ENCODE data around the gene IGFBP5.

Gene IGFBP5

DNA sequence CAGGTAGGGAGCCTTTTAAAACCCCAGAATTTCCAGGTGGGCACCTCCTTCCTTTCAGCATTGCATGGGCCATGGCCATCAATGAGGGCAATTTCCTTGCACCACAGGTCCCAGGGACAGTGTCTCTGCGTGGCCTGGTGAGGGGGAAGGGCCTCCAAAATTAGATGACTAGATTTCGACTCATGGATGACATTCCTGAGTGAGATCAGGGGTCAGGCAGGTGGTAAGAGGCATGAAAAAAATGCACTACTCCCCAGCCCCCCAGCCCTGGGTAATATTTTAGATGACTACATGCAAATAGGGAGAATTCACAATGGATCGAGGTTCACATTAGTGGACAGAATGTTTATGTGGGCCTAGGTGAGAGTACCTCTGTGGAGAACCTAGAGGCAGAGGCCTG lies 19.0 kb upstream of the IGFBP5 start:
- peak; percentile 76 for DNase-seq

DNA sequence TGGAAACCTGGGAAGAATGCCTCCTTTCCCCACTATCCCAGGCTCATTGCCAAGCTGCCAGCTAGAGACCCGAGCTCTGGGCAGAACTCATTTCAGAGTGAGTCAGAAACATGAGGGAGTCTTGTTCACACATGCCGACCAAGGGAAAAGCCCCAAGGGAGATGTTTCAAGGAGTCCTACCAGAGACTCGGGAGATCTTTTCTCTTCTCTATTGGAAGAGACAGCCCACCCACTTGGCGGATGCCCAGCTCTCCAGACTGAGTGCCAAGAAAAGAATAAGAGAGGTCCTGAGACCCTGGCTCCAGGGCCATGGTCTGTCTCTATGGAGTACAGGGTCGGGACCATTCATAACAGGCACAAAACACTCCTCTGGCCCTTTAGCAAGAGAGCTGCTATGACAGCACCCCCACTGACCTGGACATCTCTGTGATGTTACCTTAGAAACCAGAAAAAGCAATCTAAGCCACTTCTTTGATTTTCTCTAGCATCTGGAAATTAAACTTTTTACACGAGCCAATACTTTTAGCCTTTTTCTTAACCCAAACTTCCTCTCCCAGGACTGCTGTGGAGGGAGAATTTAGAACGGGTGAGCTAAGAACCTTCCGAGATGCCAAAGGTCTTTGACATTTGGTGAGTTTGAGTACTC lies 18.5 kb upstream of the IGFBP5 start:
- DNase-seq: peak; percentile 97

DNA sequence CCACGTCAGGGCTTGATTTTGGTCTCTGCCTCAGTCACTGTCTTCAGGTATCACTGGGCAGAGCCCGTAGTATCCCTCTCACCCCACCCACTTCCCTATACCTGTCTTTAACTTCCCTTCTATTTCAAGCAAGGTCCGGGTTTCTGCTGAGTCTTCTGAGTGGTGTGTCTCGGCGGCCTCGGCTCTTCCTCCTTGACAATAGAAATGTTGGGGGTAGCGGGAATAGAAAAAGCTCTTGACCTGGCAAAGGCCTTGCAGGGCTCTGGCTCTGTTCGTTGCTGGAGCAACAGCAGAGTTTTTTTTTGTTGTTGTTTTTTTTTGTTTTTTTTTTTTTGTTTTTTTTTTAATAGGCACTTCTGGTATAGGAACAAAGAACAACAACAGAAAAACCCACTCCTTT lies 16.0 kb upstream of the IGFBP5 start:
- no peak for DNase-seq

DNA sequence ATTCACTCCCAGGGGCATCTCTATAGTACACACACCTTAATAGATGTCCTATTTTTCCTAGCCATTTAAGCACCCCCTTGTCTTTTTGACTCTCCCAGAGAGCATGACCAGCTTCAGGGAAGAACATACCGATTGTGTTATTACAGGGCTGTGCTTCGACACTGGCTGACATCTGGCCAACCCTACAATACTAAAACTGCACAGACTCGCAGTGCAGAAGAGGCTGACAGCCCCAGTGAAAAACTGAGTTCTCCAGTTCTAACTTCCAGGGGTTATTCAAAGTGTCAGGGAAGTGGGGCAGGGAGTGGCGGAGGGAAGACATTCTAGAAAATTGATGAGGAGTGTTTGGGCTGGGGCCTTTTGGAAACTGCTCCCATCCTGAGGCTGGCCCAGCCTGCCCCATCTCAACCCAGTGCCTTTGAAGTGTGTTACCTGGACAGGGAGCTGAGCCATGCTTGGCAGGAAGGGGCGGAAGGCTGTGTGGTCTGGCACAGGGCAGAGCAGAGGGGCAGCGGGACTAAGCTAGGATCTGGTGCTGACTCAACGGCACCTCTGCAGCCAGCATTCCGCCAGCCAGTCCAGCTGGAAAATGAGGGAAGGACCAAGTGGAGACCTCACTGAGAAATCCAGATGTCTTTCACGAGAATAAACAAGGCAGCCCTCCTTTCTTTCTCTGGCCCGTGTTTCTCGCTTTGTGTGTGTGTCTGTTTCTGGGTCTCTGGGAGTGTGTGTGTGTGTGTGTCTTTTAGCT lies 15.4 kb upstream of the IGFBP5 start:
- peak; percentile 74 for DNase-seq

DNA sequence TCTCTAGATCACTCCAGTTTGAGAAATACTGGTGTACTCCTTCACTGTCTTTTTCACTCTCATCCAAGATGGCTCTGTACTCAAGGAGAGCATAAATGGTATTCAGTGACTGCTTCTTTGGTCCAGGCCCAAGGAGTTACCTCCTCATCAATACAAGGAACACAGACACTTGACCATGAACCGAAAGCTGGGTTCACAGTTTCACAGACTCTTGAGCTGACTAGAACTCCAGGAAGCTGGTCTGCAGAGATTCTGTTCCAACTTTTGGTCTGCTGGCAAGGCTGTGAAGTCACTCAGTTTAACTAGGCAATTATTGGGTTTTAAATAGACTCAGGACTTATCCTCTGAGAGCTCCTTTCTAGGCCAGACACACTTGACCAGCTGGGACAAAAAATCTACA lies 7.4 kb upstream of the IGFBP5 start:
- DNase-seq: no peak

DNA sequence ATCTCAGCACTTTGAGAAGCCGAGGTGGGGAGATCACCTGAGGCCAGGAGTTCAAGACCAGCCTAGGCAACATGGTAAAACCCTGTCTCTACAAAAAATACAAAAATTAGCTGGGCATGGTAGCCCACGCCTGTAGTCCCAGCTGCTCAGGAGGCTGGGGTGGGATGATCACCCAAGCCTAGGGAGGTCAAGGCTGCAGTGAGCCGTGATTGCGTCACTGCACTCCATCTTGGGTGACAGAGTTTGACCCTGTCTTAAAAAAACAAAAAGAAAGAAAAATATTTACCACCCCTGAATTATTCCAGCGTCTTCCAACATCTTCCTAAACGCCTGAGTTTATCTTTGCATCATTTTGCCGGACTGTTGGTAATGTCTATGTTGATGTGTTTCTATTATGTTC lies 6.2 kb upstream of the IGFBP5 start:
- DNase-seq: no peak

DNA sequence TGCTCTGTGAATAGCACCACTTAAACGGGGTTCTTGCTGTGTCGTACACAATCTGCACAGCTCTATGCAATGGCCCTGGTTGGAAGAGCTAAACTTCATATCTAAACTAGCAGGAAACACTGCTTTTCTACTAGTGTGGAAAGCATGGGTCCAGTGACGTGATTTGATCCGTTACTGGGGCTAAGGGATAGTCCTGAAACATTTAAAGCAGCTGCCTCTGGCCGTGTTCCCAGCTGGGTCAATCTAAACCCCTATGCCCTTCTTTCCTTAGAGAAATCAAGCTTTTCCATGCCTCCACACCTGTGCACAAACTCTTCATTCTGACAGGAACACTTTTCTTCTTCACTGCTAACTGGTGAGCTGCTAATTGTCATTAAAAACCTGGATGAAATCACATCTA lies 5.4 kb upstream of the IGFBP5 start:
- DNase-seq: no peak

DNA sequence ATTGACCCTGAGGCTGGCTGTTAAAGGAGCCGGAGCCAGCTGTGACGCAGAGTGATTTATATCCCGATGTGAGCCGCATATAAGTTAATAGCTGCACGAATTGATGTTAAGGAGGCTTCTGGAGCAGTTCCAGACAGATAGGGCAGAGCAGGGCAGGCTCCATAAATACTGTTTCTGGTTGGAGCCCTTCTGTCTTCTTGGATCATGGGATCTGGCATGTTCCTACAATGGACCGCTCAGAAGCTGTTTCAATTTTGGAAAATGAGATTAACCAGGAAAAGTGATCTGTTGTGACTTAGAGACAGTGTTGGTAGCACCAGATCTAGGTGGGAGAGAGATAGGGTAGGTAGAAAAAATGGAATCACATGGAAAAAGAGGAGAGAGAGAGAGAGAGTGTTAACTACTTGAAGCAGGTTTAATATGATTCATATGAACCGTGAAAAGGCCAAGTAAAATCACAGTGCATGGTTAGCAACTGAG lies 4.8 kb upstream of the IGFBP5 start:
- no peak for DNase-seq

DNA sequence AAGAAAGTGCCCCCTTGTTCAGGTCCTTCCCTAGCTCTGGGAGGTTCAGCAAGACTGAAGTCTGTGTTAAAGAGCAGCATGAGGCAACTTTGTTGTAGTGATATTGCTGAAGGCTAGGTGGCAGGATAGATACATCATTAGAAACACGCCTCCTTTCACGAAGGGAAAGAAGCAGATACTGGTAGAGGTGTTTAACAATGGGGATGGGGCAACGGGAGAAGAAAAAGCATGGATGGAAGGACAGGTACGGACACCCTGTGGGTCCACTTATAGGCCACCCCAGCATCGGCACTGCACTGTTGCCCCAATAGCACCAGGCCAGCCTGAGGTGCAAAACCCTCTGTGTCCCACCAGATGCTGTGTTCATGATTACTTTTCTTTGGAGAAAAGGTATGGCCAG lies 3.5 kb upstream of the IGFBP5 start:
- peak; percentile 68 for DNase-seq

DNA sequence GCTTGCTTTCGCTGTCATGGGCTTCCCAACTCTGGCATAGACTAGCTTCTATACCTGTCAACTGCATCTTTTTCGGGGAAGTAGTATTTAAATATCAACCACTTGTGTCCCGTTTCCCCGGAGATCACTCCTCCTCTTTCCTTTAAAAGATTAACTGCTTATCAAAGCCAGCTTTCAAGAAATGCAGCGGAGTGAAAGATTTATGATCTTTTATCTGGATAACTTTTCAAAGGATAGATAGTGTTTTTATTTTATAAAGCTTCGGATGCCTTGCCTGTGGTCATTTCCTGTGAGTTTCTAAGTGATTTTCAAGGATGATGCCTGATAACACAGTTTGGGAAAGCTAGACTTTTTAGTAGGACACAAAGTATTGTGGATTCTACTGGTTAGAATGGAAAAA lies 2.9 kb upstream of the IGFBP5 start:
- DNase-seq: no peak

DNA sequence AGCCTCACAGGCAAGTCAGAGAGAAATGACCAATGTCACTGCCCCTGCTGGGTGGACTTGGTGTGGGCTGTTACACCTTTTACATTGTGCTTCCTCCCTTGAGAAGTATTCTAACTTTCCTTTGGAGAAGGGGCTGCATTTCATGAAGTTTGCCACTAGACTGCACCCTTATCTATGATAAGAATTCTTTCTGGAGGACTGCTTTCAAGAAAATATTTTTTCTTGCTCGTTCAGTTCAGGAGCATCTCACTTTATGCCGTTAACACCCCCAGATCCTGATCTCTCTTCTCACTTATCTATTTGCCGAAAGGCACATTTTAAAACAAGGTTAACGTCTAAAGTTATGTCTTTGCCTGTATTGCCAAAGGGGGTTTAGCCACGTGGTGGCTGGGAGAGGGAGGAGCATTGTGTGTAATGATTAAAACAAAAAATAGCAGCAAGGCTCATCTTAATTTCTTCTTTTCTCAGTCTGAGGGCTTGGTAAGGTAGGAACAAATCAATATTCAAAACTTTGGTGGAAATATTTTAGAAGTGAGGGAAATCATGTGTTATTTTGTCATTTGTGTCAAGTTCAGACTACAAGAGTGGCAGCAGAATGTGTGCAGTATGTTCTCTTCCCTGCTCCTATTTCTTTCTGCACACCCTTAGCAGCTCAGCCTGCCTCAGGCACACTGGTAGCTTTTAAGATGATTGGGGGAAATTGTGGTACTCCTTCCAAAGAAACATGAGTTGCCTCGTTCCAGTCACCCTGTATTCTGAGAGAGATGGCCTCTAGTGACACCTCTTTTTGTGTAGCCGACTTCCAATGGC lies 1.6 kb upstream of the IGFBP5 start:
- peak; percentile 54 for DNase-seq

DNA sequence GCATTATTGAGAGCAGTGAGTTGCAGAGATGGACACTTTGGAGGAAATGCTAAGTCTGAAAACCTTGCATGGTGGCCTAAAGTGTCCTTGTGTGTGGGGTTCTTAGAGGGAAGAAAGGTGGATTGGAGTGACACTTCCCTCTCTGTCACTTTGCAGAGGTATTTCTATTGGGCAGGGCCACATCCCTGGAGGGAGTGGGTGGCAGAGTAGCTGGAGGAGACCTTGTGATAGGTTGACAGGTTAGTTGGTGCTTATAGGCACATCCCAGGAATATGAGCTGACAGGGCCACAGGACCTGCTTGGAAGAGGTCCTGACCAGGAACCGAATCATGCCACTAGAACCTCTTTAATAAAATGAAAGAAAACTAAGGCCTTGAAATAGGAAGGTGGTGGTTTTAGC lies 972 bp upstream of the IGFBP5 start:
- no peak for DNase-seq

DNA sequence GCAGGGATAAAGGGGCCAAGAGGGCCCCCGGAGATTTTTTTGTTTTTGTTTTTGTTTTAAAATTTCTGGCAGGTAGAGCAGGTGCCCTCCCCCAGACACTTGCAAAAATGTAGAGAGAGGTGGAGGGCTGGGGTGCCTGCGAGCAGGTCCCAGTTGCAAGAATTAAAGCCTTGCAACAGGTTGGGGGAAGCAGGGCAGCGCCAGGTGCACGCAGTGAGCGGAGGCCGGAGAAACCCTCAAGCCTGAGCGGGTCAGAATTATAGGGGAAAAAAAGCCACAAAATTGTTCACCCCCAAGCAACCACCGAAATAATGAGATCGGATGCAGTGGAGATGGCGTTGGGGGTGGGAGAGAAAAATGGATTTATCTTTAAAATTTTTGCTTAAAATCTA lies 527 bp downstream of the IGFBP5 start:
- no peak for DNase-seq

DNA sequence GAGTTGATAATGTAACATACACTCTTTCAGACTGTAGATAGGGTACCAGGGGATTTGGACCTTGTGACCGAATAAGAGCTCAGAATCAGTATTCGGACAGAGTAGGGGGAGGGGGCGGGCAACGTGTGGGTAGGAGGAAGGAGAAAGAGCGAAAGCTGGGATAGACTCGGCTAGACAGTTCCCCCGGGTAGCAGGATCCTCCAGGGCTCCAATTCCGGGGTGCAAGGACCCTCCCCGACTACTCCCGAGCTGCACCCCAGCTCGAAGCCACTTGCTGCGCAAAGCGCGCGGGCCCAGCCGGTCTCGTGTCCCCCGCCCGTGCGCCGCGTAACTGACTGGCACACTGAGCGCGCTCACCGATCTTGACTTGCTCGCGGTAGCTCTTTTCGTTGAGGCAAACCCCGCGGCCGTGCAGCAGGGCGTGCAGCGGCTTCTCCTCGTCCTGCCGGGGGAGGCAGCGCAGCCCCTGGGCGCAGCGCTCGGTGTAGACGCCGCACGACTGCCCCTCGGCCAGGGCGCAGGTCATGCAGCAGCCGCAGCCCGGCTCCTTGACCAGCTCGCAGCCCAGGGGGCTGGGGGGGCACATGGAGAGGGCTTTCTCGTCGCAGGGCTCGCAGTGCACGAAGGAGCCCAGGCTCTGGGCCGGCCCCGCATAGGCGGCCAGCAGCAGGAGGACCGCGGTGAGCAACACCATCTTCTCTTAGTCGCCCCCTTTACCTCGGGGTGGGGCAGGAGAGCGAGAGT lies 1.1 kb downstream of the IGFBP5 start:
- peak; percentile 56 for DNase-seq

DNA sequence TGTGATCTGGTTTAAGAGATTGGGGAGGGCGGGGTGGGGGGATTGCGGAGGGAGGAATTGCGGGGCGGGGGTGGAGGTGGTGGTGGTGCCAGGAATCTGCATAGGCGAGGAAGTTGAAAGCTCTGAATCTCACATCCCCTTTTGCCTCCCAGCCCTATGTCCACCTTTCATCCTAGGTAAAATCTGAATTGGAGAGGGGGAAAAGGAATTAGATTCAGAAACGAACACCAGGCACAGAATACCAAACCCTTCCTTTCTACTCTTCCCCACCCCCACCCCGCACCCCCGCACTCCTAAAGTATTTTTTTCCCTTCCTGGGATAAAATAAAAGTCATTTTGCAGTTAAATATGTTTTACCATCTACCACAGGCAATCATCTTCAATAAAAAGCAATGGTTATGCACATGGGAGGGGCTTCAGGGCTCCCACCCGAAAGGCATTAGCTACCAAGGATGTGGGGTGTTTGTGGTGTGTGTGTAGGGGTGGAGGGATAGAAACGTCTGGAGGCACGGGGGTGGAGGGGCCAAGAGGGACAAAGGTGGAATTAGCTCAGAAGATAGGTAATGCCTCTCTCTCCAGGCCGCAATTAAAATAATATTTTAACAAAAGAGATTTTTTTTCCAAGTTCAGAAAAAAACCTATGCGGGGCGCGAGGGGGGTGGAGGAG lies 1.8 kb downstream of the IGFBP5 start:
- no peak for DNase-seq

DNA sequence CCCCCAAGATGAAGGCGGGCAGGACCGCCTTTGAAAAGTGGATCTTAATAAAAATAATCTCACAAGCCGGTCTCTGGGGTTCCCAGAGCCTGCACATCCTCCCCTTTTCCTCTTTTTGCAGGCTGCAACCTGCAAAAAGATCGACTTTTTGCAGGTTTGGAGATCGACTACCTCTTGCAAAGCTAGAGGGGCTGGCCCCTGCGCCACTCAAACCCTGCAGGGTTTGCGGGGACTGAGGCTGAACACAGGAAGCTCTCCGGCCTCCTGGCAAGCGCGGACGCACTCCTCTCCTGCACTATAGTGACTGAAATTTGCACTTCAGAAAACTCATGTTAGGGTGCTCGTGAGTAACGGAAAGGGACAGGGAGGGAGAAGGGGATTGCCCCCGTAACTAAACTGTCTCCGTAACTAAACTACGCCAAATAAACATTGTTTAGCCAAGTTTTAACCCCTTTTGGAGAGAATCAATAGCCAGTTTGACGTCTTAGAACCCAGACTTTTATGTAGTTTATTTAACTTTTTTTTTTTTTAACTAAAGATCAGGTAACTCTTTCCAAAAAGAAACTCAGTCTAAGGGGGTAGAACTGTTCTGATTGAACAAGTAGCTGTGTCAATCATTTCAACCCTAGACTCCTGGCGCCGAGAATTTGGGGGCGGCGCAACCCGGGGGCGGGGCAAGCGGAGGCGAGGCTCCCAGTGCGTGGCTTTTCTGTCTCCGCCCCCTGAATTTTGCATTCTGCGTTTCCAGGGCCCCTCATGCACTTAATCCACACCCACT lies 2.5 kb downstream of the IGFBP5 start:
- peak; percentile 85 for DNase-seq

DNA sequence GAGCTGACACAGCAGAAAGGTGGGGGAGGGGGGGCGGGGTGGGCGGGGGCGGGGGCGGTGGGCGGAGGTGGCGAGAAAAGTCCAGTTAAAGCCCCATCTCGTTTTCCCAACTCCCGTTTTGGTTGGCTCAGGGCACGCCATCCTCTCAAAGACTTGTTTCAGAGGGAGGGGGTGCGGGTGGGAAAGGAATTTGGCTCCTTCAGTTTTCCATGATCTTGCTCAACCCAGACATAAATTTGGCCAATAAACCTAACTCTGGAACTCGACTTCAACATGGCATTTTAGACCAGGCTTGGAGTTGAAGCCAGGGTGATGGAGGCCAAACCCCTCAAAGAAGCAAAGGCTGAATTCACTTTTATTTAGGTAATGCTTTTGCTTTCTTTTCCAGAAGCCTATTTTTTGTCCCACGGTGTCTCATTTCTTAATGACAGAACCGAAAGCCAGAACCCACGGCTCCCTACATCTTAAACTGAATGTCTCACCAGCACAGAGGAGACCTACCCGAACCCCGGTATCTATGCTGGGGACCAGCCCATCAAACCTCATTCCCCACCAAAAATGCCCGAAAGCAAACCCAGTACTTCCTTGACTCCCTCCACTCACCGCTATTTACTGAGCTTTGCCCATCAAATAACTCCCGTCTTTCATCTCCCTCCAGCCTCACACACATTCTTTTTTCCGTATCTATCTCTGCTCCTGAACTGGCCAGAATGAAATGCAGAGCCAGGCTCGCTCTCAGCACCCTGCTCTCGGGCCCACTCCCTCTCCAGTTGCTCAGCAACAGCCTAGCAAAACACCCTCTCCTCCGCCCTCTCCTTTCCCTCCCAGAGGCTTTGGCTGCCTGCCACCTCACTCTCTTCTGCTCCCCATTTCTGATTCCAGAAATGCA lies 4.3 kb downstream of the IGFBP5 start:
- peak; percentile 88 for DNase-seq

DNA sequence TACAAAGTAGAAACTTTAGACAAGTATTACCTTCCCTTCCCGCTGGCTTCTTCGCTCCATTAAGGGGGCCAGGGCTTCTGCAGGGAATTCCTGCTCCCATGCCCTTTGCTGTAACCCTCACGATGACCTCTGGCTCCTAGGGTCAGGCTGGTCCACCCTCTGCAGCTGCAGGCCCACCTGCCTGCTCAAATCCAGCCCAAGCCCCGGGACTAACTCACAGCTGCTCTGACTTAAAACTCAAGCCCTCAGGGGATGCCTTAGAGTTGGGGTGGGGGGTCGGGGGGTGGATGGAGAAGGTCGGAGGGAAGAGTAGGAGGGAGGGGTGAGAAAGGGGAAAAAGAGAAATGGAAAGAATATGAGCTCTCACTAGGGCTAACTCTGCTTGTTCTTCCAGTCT lies 4.9 kb downstream of the IGFBP5 start:
- no peak for DNase-seq

DNA sequence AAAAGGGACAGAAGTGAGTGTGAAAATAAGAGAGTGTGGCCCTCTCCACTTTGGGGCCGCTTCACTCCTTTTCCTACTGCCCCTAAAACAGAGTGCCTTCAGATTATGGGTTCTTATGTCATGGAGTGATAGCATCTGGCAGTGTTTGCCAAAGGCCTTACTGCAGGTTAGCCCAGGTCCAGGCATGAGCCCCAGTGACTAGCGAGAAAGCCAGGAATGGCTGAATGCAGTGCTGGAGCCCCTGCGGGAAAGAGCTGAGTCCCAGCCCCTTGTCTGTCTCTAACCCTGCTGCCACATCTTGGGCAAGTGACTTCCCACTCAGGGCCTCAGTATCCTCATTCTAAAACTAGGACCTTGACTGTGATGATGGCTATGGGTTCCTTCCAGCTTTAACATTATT lies 6.0 kb downstream of the IGFBP5 start:
- DNase-seq: no peak

DNA sequence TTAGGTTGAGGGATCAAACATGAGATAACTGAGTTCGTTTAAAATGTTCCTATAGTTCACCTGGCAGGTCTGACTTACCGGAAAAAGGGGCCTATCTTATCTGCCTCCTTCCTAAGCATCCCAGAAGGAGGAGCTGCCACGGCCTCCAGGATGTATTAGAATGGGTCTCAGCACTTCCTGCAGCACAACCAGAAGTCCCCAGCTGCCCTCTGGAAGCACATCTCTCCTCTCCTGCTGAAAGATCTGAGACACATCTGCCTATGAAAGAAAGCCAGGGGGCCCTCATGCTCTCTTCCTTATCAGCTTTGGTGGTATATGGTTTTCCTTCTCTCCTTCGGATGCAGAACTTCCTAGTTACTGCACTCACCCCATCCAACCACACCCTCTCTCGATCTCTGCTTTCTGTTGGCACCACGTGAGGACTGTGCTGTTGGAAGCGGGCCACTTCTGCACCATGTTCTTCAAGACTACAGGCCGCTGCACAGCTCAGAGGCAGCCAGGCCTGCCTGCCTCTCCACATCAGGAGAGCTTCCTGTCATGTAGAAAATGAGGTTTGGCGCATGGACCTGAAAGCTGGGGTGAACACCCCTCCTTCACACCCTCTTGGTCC lies 6.5 kb downstream of the IGFBP5 start:
- DNase-seq: no peak

All from fibroblast of skin of abdomen (primary cell).